ENCODE data around the gene PCDHGA7.
A peak's percentile ranks its signal among the peaks of the same experiment; 100 is the strongest.
"Not testable (repeated sequence)": the region's sequence is repeated elsewhere in the genome, so short reads cannot be mapped to it uniquely, and the experiment has no call there.

Gene PCDHGA7

GRCh38 chr5:141356950-141357349, 25.6 kb upstream of the PCDHGA7 start:
- H3K27ac Mint-ChIP-seq: no peak overlapping the region
- H3K27me3 Mint-ChIP-seq (ENCODE audit: low read depth): peaks cover 26% of the 10 kb centered on the region
- peaks cover 36% of the 10 kb centered on the region for H3K9me3 Mint-ChIP-seq
- H3K4me3 Mint-ChIP-seq: no peak overlapping the region
- H3K36me3 Mint-ChIP-seq (ENCODE audit: low read depth): peaks cover 5% of the 10 kb centered on the region
- H3K4me1 Mint-ChIP-seq (ENCODE audit: low read depth): peaks cover 2% of the 10 kb centered on the region

DNA sequence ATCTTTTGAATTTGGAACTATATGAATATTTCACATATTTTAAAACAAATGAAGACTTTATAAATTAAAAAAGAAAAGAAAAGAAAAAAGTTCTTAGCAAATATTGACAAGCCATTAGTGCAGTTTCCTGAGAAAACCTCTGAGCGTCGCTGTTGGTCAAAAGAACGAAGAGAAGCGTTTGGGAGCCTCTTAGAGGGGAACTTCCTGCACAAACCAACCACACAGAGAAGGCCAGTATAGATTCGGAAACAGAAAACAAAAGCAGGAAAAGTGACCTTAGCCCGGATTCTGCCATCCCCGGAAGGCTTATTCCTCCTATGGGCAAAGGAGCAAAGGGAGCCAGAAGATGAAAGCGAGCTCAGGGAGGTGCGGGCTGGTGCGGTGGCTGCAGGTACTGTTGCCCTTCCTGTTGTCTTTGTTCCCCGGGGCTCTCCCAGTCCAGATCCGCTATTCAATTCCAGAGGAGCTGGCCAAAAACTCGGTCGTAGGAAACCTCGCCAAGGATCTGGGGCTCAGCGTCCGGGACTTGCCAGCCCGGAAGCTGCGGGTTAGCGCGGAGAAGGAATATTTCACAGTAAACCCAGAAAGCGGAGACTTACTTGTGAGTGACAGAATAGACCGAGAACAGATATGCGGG, 22.6 kb upstream of the PCDHGA7 start, which contains the start of gene PCDHGB2:
Gene PCDHGB2 (plus strand): TSS at position 205 of the 637 bp plus-strand sequence. CDS start 142 bp downstream, at position 347.
- Mint-ChIP-seq H3K27me3 (ENCODE audit: low read depth) (peaks cover 42% of the 10 kb centered on the region), H3K36me3 (ENCODE audit: low read depth) (peaks cover 8% of the 10 kb centered on the region), H3K4me3 (peak within 1 kb of the TSS; percentile 83), H3K4me1 (ENCODE audit: low read depth) (peaks cover 4% of the 10 kb centered on the region), H3K27ac (peak within 1 kb of the TSS; percentile 50), H3K9me3 (peaks cover 42% of the 10 kb centered on the region)

GRCh38 chr5:141360685-141361084, 21.9 kb upstream of the PCDHGA7 start:
- no peak overlapping the region for H3K27ac Mint-ChIP-seq
- peaks cover 44% of the 10 kb centered on the region for H3K9me3 Mint-ChIP-seq
- H3K4me3 Mint-ChIP-seq: peak overlapping the region; percentile 14
- peaks cover 4% of the 10 kb centered on the region for H3K4me1 Mint-ChIP-seq (ENCODE audit: low read depth)
- H3K36me3 Mint-ChIP-seq (ENCODE audit: low read depth): peaks cover 8% of the 10 kb centered on the region
- peaks cover 48% of the 10 kb centered on the region for H3K27me3 Mint-ChIP-seq (ENCODE audit: low read depth)

DNA sequence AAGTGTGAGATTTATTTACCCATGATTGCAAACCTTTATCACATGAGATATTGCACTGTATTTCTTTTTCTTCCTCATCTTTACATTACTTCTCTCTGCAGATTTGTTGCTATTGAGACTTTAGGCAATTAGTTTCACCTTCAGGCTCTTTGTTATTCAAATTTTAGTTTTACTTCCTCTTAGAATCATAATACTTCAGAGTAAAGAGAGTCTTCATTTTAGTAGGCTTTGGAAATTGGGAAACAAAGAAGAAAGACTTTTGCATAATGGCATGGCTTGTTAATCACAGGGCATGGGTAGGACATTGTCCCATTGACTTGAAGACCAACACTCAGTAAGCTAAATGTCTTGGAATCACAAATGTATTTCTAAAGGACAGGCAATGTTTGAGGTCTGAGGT, 19.8 kb upstream of the PCDHGA7 start:
- Mint-ChIP-seq H3K36me3 (ENCODE audit: low read depth) (peaks cover 8% of the 10 kb centered on the region), H3K4me3 (no peak overlapping the region), H3K4me1 (ENCODE audit: low read depth) (peaks cover 4% of the 10 kb centered on the region), H3K9me3 (peaks cover 40% of the 10 kb centered on the region), H3K27ac (no peak overlapping the region), H3K27me3 (ENCODE audit: low read depth) (peaks cover 46% of the 10 kb centered on the region)

GRCh38 chr5:141363952-141364660, 18.4 kb upstream of the PCDHGA7 start, which contains the start of gene PCDHGA5:
Gene PCDHGA5, plus strand, starts transcription at chr5:141364162. Its CDS starts 169 bp downstream, at chr5:141364331.
- Mint-ChIP-seq H3K4me1 (ENCODE audit: low read depth) (peaks cover 4% of the 10 kb centered on the region), H3K36me3 (ENCODE audit: low read depth) (peaks cover 8% of the 10 kb centered on the region), H3K9me3 (peaks cover 40% of the 10 kb centered on the region), H3K27ac (no peak within 1 kb of the TSS), H3K27me3 (ENCODE audit: low read depth) (peaks cover 46% of the 10 kb centered on the region), H3K4me3 (no peak within 1 kb of the TSS)

GRCh38 chr5:141366016-141366896, 16.3 kb upstream of the PCDHGA7 start:
- Mint-ChIP-seq H3K9me3 (peaks cover 31% of the 10 kb centered on the region), H3K27me3 (ENCODE audit: low read depth) (peaks cover 40% of the 10 kb centered on the region), H3K4me3 (no peak overlapping the region), H3K27ac (no peak overlapping the region), H3K36me3 (ENCODE audit: low read depth) (peaks cover 6% of the 10 kb centered on the region), H3K4me1 (ENCODE audit: low read depth) (peaks cover 4% of the 10 kb centered on the region)

DNA sequence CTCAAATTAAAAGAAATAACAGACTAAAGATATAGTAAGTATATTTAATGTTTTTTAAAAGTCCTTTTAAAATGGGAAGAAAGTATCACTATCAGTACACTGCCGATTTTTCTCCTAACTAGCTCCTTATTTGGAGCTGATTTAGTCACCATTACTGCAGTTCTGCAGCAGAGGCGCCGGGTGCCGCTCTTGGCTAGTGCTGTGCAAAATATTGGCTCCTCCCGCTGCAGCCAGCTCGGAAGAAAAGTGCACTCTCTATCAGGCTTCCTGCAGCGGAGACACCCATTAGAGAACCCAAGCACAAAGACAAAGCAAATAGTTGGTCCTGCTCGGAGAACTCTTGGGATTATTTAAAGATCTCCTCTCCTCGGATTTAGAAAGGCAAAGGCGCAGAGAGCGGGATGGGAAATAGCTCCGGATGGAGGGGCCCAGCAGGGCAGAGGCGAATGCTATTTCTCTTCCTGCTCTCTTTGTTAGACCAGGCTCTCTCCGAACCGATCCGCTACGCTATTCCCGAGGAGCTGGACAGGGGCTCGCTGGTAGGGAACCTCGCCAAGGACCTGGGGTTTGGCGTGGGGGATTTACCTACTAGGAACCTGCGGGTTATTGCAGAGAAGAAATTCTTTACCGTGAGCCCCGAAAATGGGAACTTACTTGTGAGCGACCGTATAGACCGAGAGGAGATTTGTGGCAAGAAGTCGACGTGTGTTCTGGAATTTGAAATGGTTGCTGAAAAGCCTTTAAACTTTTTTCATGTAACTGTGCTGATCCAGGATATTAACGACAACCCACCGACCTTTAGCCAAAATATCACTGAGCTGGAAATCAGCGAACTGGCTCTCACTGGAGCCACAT, 12.3 kb upstream of the PCDHGA7 start, which contains the start of gene PCDHGB3:
Gene PCDHGB3 (plus strand): TSS at position 249 of the 855 bp plus-strand sequence. CDS start 153 bp downstream, at position 402.
- H3K36me3 Mint-ChIP-seq (ENCODE audit: low read depth): peaks cover 2% of the 10 kb centered on the region

GRCh38 chr5:141371572-141372475, 10.7 kb upstream of the PCDHGA7 start:
- peaks cover 16% of the 10 kb centered on the region for H3K27me3 Mint-ChIP-seq (ENCODE audit: low read depth)
- no peak overlapping the region for H3K27ac Mint-ChIP-seq
- H3K4me1 Mint-ChIP-seq (ENCODE audit: low read depth): peaks cover 2% of the 10 kb centered on the region
- no peak overlapping the region for H3K4me3 Mint-ChIP-seq
- H3K9me3 Mint-ChIP-seq: peaks cover 36% of the 10 kb centered on the region
- H3K36me3 Mint-ChIP-seq (ENCODE audit: low read depth): peaks cover 2% of the 10 kb centered on the region

More for the DNA sequence above, 12.3 kb upstream of the PCDHGA7 start, which contains the start of gene PCDHGB3:
- peaks cover 26% of the 10 kb centered on the region for H3K27me3 Mint-ChIP-seq (ENCODE audit: low read depth)
- H3K4me3 Mint-ChIP-seq: peak within 1 kb of the TSS; percentile 70
- no peak within 1 kb of the TSS for H3K27ac Mint-ChIP-seq
- peaks cover 2% of the 10 kb centered on the region for H3K4me1 Mint-ChIP-seq (ENCODE audit: low read depth)
- H3K9me3 Mint-ChIP-seq: peaks cover 38% of the 10 kb centered on the region

DNA sequence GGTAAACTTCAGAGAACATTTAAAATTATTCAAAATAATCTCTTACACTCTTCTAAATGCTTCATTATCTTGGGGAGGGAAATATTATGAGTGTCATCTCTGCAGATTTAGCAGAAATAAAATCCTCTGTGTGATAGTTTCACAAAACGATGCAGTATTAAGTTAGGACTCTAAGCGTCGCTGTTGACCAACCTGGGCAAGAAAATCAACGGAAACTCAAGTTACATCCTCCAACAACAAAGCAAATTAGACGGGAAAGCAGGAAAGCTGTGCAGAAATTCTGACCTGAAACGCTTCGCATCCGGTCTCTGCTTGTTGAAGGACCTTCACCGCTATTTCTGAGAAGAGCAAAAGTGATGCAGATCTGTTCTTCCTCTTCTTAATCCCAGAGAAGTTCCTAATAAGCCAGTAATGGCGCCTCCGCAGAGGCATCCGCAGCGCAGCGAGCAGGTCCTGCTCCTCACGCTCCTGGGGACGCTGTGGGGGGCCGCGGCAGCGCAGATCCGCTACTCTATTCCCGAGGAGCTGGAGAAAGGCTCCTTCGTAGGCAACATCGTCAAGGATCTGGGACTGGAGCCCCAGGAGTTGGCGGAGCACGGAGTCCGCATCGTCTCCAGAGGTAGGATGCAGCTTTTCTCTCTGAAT, 8.7 kb upstream of the PCDHGA7 start, which contains the start of gene PCDHGA6:
Gene PCDHGA6 (plus strand): TSS at position 219 of the 645 bp plus-strand sequence. CDS start 193 bp downstream, at position 412.
- H3K4me3 Mint-ChIP-seq: peak within 1 kb of the TSS; percentile 15
- H3K27ac Mint-ChIP-seq: peak within 1 kb of the TSS; percentile 22

GRCh38 chr5:141374627-141375026, 7.9 kb upstream of the PCDHGA7 start:
- H3K4me1 Mint-ChIP-seq (ENCODE audit: low read depth): peaks cover 2% of the 10 kb centered on the region
- H3K27ac Mint-ChIP-seq: no peak overlapping the region
- H3K36me3 Mint-ChIP-seq (ENCODE audit: low read depth): peaks cover 2% of the 10 kb centered on the region
- peaks cover 16% of the 10 kb centered on the region for H3K27me3 Mint-ChIP-seq (ENCODE audit: low read depth)
- peaks cover 40% of the 10 kb centered on the region for H3K9me3 Mint-ChIP-seq
- no peak overlapping the region for H3K4me3 Mint-ChIP-seq

More for the DNA sequence above, 8.7 kb upstream of the PCDHGA7 start, which contains the start of gene PCDHGA6:
- Mint-ChIP-seq H3K9me3 (peaks cover 40% of the 10 kb centered on the region), H3K4me1 (ENCODE audit: low read depth) (peaks cover 2% of the 10 kb centered on the region), H3K27me3 (ENCODE audit: low read depth) (peaks cover 16% of the 10 kb centered on the region), H3K36me3 (ENCODE audit: low read depth) (peaks cover 2% of the 10 kb centered on the region)

DNA sequence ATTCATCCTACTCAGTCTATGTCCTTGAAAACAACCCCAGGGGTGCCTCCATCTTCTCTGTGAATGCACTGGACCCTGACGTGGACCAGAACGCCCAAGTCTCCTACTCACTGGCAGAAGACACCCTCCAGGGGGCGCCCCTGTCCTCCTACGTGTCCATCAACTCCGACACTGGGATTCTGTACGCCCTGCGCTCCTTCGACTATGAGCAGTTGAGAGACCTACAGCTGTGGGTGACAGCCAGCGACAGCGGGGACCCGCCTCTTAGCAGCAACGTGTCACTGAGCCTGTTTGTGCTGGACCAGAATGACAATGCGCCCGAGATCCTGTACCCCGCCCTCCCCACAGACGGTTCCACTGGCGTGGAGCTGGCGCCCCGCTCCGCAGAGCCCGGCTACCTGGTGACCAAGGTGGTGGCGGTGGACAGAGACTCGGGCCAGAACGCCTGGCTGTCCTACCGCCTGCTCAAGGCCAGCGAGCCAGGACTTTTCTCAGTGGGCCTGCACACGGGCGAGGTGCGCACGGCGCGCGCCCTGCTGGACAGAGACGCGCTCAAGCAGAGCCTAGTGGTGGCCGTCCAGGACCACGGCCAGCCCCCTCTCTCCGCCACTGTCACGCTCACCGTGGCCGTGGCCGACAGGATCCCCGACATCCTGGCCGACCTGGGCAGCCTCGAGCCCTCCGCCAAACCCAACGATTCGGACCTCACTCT, 6.9 kb upstream of the PCDHGA7 start:
- not testable (repeated sequence) for H3K4me1 Mint-ChIP-seq (ENCODE audit: low read depth); H3K36me3 Mint-ChIP-seq (ENCODE audit: low read depth); H3K27ac Mint-ChIP-seq; H3K4me3 Mint-ChIP-seq
- Mint-ChIP-seq H3K9me3 (peaks cover 40% of the 10 kb centered on the region), H3K27me3 (ENCODE audit: low read depth) (peaks cover 18% of the 10 kb centered on the region)

- H3K4me3 Mint-ChIP-seq: peak overlapping the region; percentile 78
- H3K9me3 Mint-ChIP-seq: peaks cover 31% of the 10 kb centered on the region
- no peaks in the 10 kb centered on the region for H3K36me3 Mint-ChIP-seq (ENCODE audit: low read depth)
- no peaks in the 10 kb centered on the region for H3K4me1 Mint-ChIP-seq (ENCODE audit: low read depth)
- no peak overlapping the region for H3K27ac Mint-ChIP-seq
- H3K27me3 Mint-ChIP-seq (ENCODE audit: low read depth): peaks cover 33% of the 10 kb centered on the region
Observed at GRCh38 chr5:141383345-141383744, 803 bp downstream of the PCDHGA7 start.

All from T-helper 1 cell treated with Interleukin-12 subunit alpha and Interleukin-12 subunit beta and Interleukin-4 antibody, amounts not matched to agents 30 μg/mL and 1 μg/mL, for 36 hours (primary cell).